ENCODE results near the gene REXO1. TPM values are rescaled to one million over a fixed set of nuclear protein-coding genes. Genes with fewer than 3 reads are reported as not detected.

Gene REXO1
- total and polyA plus RNA-seq, 2 of the 13 experiments (the other 11 are each of a cell fraction or from before 2014, with no cell fraction given): 5.0 to 11.2 TPM

DNA sequence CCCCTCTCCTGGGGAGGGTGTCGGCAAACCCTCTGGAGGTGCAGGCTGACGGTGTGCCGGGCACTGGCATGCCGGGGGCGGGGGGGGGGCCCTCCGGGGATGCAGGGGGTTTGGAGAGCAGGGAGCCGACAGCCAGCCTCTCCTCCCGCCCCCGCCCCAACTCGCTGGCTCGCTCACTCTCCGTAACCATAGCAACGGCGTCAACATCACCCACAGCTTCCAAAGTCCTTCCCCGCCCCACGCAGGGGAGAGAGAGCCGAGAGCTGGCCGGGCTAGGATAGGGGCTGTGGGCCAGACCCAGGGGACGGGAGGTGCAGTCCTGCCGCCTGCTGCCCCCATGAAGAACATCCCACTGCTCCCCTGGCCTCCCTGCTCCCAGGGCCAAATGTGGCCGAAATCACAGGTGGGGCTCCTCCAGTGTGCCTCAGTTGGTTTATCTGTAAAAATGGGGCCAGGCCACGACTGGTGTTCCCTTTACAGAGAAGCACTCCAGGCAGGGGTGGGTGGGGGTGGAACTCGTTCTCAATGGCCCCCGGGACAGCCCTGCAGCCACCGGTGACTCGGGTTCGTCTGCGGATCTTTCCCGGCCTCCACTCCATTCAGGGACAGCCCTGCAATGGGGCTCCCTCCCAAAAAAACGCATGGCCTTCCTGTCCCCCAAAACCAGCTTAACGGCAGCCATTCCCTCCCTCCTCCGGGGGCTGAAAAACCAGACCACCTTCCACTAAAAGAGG lies 11.9 kb upstream of the REXO1 start (continued):
- TF ChIP-seq, protein P1, sequence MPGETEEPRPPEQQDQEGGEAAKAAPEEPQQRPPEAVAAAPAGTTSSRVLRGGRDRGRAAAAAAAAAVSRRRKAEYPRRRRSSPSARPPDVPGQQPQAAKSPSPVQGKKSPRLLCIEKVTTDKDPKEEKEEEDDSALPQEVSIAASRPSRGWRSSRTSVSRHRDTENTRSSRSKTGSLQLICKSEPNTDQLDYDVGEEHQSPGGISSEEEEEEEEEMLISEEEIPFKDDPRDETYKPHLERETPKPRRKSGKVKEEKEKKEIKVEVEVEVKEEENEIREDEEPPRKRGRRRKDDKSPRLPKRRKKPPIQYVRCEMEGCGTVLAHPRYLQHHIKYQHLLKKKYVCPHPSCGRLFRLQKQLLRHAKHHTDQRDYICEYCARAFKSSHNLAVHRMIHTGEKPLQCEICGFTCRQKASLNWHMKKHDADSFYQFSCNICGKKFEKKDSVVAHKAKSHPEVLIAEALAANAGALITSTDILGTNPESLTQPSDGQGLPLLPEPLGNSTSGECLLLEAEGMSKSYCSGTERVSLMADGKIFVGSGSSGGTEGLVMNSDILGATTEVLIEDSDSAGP (CRISPR knock-in tag; IDR thresholded peaks at IDR 0.05; ENCODE audit: borderline replicate concordance): peak; percentile 35; the same call in 1 of the 2 replicates
- TF ChIP-seq ZNF589 (CRISPR knock-in tag; conservative IDR thresholded peaks at IDR 0.05): 0 out of 2 replicates have a peak, but pooled peaks have one; percentile 37
- TF ChIP-seq HDAC1 (CRISPR knock-in tag; IDR thresholded peaks at IDR 0.05): peak; percentile 80
- TF ChIP-seq, protein P2, sequence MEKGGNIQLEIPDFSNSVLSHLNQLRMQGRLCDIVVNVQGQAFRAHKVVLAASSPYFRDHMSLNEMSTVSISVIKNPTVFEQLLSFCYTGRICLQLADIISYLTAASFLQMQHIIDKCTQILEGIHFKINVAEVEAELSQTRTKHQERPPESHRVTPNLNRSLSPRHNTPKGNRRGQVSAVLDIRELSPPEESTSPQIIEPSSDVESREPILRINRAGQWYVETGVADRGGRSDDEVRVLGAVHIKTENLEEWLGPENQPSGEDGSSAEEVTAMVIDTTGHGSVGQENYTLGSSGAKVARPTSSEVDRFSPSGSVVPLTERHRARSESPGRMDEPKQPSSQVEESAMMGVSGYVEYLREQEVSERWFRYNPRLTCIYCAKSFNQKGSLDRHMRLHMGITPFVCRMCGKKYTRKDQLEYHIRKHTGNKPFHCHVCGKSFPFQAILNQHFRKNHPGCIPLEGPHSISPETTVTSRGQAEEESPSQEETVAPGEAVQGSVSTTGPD (CRISPR knock-in tag; IDR thresholded peaks at IDR 0.05): no peak
- no peak for TF ChIP-seq SETDB1 (CRISPR knock-in tag; IDR thresholded peaks at IDR 0.05; ENCODE audit: borderline replicate concordance)
- no peak for TF ChIP-seq NR3C1 (CRISPR knock-in tag; IDR thresholded peaks at IDR 0.05)
- TF ChIP-seq, protein P3, sequence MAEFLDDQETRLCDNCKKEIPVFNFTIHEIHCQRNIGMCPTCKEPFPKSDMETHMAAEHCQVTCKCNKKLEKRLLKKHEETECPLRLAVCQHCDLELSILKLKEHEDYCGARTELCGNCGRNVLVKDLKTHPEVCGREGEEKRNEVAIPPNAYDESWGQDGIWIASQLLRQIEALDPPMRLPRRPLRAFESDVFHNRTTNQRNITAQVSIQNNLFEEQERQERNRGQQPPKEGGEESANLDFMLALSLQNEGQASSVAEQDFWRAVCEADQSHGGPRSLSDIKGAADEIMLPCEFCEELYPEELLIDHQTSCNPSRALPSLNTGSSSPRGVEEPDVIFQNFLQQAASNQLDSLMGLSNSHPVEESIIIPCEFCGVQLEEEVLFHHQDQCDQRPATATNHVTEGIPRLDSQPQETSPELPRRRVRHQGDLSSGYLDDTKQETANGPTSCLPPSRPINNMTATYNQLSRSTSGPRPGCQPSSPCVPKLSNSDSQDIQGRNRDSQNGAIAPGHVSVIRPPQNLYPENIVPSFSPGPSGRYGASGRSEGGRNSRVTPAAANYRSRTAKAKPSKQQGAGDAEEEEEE (CRISPR knock-in tag; IDR thresholded peaks at IDR 0.05; ENCODE audit: borderline replicate concordance): no peak
- TF ChIP-seq ETV6 (CRISPR knock-in tag; conservative IDR thresholded peaks at IDR 0.05): no peak
- TF ChIP-seq ZNF841 (CRISPR knock-in tag; IDR thresholded peaks at IDR 0.05; ENCODE audit: borderline replicate concordance): peak; percentile 60; the same call in 1 of the 2 replicates
- TF ChIP-seq MYNN (CRISPR knock-in tag; IDR thresholded peaks at IDR 0.05; ENCODE audit: low read depth): no peak
- peak; percentile 16 for TF ChIP-seq XRCC5 (optimal IDR thresholded peaks at IDR 0.05; ENCODE audit: low read length)
- 0 out of 2 replicates have a peak, but pooled peaks have one; percentile 20 for TF ChIP-seq REPIN1 (CRISPR knock-in tag; IDR thresholded peaks at IDR 0.05; ENCODE audit: borderline replicate concordance, low read depth)
- TF ChIP-seq ZNF878 (CRISPR knock-in tag; IDR thresholded peaks at IDR 0.05): no peak
- peak; percentile 80 for TF ChIP-seq ZNF335 (CRISPR knock-in tag; IDR thresholded peaks at IDR 0.05)
- TF ChIP-seq, protein P4, sequence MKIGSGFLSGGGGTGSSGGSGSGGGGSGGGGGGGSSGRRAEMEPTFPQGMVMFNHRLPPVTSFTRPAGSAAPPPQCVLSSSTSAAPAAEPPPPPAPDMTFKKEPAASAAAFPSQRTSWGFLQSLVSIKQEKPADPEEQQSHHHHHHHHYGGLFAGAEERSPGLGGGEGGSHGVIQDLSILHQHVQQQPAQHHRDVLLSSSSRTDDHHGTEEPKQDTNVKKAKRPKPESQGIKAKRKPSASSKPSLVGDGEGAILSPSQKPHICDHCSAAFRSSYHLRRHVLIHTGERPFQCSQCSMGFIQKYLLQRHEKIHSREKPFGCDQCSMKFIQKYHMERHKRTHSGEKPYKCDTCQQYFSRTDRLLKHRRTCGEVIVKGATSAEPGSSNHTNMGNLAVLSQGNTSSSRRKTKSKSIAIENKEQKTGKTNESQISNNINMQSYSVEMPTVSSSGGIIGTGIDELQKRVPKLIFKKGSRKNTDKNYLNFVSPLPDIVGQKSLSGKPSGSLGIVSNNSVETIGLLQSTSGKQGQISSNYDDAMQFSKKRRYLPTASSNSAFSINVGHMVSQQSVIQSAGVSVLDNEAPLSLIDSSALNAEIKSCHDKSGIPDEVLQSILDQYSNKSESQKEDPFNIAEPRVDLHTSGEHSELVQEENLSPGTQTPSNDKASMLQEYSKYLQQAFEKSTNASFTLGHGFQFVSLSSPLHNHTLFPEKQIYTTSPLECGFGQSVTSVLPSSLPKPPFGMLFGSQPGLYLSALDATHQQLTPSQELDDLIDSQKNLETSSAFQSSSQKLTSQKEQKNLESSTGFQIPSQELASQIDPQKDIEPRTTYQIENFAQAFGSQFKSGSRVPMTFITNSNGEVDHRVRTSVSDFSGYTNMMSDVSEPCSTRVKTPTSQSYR (CRISPR knock-in tag; IDR thresholded peaks at IDR 0.05; ENCODE audit: borderline replicate concordance): peak; percentile 25; the same call in 1 of the 2 replicates
- TF ChIP-seq ZNF383 (CRISPR knock-in tag; IDR thresholded peaks at IDR 0.05; ENCODE audit: borderline replicate concordance): no peak
- TF ChIP-seq, protein P5, sequence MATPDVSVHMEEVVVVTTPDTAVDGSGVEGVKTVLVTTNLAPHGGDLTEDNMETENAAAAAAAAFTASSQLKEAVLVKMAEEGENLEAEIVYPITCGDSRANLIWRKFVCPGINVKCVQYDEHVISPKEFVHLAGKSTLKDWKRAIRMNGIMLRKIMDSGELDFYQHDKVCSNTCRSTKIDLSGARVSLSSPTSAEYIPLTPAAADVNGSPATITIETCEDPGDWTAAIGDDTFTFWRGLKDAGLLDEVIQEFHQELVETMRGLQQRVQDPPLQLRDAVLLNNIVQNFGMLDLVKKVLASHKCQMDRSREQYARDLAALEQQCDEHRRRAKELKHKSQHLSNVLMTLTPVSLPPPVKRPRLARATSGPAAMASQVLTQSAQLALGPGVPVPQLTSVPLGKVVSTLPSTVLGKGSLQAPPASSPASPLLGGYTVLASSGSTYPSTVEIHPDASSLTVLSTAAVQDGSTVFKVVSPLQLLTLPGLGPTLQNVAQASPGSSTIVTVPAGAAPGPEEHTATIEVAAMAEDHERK (CRISPR knock-in tag; IDR thresholded peaks at IDR 0.05; ENCODE audit: low read depth): no peak
- no peak for TF ChIP-seq CCDC6 (CRISPR knock-in tag; IDR thresholded peaks at IDR 0.05)
- TF ChIP-seq BHLHE40 (IDR thresholded peaks at IDR 0.05; ENCODE audit: low read length): peak; percentile 28; the same call in 1 of the 2 replicates
- TF ChIP-seq RBM22 (optimal IDR thresholded peaks at IDR 0.05; ENCODE audit: low read length): peak; percentile 33

All from HepG2 (cell line).